Measurements from ENCODE around the gene CNIH3.

Gene CNIH3

GRCh38 chr1:224694969-224695368 lies 78.9 kb downstream of the CNIH3 start:
- TF ChIP-seq CTCF (IDR thresholded peaks at IDR 0.05; ENCODE audit: low read depth, low read length, poor library complexity, severe bottlenecking) (no peak), EZH2phosphoT487 (IDR thresholded peaks at IDR 0.05; ENCODE audit: borderline replicate concordance, low read length) (no peak)
- H3K4me3 ChIP-seq (ENCODE audit: low read length), result no peak overlapping the region
- no peaks in the 10 kb centered on the region for H3K4me1 ChIP-seq (ENCODE audit: control insufficient read depth, low read length)
- H3F3A ChIP-seq (ENCODE audit: control insufficient read depth, insufficient read depth), result no peaks in the 10 kb centered on the region
- H3K9me3 ChIP-seq (ENCODE audit: control insufficient read depth, insufficient read depth, low read length), result no peaks in the 10 kb centered on the region
- H3K79me2 ChIP-seq (ENCODE audit: control insufficient read depth, low read length), result no peaks in the 10 kb centered on the region
- no peaks in the 10 kb centered on the region for H3K9me2 ChIP-seq (replicated peaks; ENCODE audit: control insufficient read depth, low read length)
- no peak overlapping the region for H3K27ac ChIP-seq (ENCODE audit: low read depth, low read length)
- H4K20me1 ChIP-seq (ENCODE audit: control insufficient read depth, insufficient read depth, low read depth, low read length), result no peaks in the 10 kb centered on the region
- H3K27me3 ChIP-seq (ENCODE audit: control insufficient read depth, low read length), result no peaks in the 10 kb centered on the region
- H3K36me3 ChIP-seq (ENCODE audit: control insufficient read depth, low read length), result no peaks in the 10 kb centered on the region
- no peak overlapping the region for H3K4me2 ChIP-seq (ENCODE audit: low read length)

DNA sequence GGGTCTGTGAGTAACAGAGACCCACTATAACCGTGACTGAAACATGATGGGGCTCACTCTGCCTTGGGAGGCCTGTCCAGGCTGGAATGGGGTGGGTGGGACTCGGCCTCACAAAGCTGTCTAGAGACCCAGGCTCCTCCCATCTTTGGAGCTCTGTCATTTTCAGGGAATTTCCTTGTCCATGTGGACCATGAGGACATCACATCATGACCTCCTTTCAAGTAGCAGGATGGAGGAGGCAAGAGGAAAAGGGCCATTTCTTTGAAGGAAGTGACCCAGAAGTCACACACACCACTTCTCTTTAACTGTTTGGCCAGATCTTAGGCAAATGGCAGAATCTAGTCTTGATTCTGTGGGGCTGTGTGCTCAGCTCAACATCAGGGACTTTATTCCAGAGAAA lies 79.9 kb downstream of the CNIH3 start:
- Histone ChIP-seq H3K9me2 (replicated peaks; ENCODE audit: control insufficient read depth, low read length) (no peaks in the 10 kb centered on the region), H3K4me2 (ENCODE audit: low read length) (no peak overlapping the region), H4K20me1 (ENCODE audit: control insufficient read depth, insufficient read depth, low read depth, low read length) (no peaks in the 10 kb centered on the region), H3K4me1 (ENCODE audit: control insufficient read depth, low read length) (no peaks in the 10 kb centered on the region), H3K27me3 (ENCODE audit: control insufficient read depth, low read length) (no peaks in the 10 kb centered on the region), H3K9me3 (ENCODE audit: control insufficient read depth, insufficient read depth, low read length) (no peaks in the 10 kb centered on the region), H3K79me2 (ENCODE audit: control insufficient read depth, low read length) (no peaks in the 10 kb centered on the region), H3K4me3 (ENCODE audit: low read length) (no peak overlapping the region), H3F3A (ENCODE audit: control insufficient read depth, insufficient read depth) (no peaks in the 10 kb centered on the region), H3K27ac (ENCODE audit: low read depth, low read length) (no peak overlapping the region), H3K36me3 (ENCODE audit: control insufficient read depth, low read length) (no peaks in the 10 kb centered on the region)
- TF ChIP-seq CTCF (IDR thresholded peaks at IDR 0.05; ENCODE audit: low read depth, low read length, poor library complexity, severe bottlenecking), result no peak
- no peak for TF ChIP-seq EZH2phosphoT487 (IDR thresholded peaks at IDR 0.05; ENCODE audit: borderline replicate concordance, low read length)

- H3K36me3 ChIP-seq (ENCODE audit: control insufficient read depth, low read length), result no peaks in the 10 kb centered on the region
- no peaks in the 10 kb centered on the region for H3K79me2 ChIP-seq (ENCODE audit: control insufficient read depth, low read length)
- TF ChIP-seq EZH2phosphoT487 (IDR thresholded peaks at IDR 0.05; ENCODE audit: borderline replicate concordance, low read length), result no peak
- no peak for TF ChIP-seq CTCF (IDR thresholded peaks at IDR 0.05; ENCODE audit: low read depth, low read length, poor library complexity, severe bottlenecking)
- H3F3A ChIP-seq (ENCODE audit: control insufficient read depth, insufficient read depth), result no peaks in the 10 kb centered on the region
- no peaks in the 10 kb centered on the region for H3K9me2 ChIP-seq (replicated peaks; ENCODE audit: control insufficient read depth, low read length)
- H3K4me1 ChIP-seq (ENCODE audit: control insufficient read depth, low read length), result no peaks in the 10 kb centered on the region
- H4K20me1 ChIP-seq (ENCODE audit: control insufficient read depth, insufficient read depth, low read depth, low read length), result no peaks in the 10 kb centered on the region
- no peaks in the 10 kb centered on the region for H3K9me3 ChIP-seq (ENCODE audit: control insufficient read depth, insufficient read depth, low read length)
- no peak overlapping the region for H3K27ac ChIP-seq (ENCODE audit: low read depth, low read length)
- H3K4me3 ChIP-seq (ENCODE audit: low read length), result no peak overlapping the region
- no peaks in the 10 kb centered on the region for H3K27me3 ChIP-seq (ENCODE audit: control insufficient read depth, low read length)
- H3K4me2 ChIP-seq (ENCODE audit: low read length), result no peak overlapping the region
Observed at GRCh38 chr1:224696891-224697765, 81.0 kb downstream of the CNIH3 start.
